Measurements from ENCODE around the gene AUTS2.

DNA sequence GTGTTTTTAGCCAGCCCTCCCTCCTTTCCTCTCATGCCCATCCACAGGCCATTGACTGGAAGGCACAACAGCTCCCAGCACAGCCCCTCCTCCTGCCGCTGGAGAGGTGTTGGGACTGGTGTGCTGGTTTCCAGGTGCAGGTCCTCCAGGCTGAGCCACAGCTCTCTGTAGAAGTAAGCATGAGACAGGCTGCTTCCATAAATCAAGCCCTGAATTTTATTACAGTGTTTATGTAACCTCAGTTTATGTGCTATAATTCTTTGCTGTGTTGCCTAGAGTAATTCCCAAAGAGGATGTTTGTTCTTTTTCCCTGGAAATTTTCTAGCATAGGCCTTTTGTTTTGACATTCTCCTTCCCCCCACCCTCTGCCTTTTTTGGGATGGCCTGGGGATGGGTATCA, 445.8 kb downstream of the AUTS2 start:
- TF ChIP-seq POLR2A (IDR thresholded peaks at IDR 0.05) = no peak
- TF ChIP-seq, protein P1, sequence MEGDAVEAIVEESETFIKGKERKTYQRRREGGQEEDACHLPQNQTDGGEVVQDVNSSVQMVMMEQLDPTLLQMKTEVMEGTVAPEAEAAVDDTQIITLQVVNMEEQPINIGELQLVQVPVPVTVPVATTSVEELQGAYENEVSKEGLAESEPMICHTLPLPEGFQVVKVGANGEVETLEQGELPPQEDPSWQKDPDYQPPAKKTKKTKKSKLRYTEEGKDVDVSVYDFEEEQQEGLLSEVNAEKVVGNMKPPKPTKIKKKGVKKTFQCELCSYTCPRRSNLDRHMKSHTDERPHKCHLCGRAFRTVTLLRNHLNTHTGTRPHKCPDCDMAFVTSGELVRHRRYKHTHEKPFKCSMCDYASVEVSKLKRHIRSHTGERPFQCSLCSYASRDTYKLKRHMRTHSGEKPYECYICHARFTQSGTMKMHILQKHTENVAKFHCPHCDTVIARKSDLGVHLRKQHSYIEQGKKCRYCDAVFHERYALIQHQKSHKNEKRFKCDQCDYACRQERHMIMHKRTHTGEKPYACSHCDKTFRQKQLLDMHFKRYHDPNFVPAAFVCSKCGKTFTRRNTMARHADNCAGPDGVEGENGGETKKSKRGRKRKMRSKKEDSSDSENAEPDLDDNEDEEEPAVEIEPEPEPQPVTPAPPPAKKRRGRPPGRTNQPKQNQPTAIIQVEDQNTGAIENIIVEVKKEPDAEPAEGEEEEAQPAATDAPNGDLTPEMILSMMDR (IDR thresholded peaks at IDR 0.05) = no peak
- TF ChIP-seq POLR2AphosphoS5 (IDR thresholded peaks at IDR 0.05) = no peak
